ENCODE results near the gene TUBB4A. TPM values are rescaled to one million over a fixed set of nuclear protein-coding genes. Genes with fewer than 3 reads are reported as not detected.

Gene TUBB4A
- total RNA-seq, 2 donors from 2014 or later: 3.0 to 3.4 TPM

GRCh38 chr19:6448045-6448444 lies 54.1 kb downstream of the TUBB4A start:
- no peak for ATAC-seq
- H3K27me3 ChIP-seq: no peaks in the 10 kb centered on the region
- no peak overlapping the region for H3K27ac ChIP-seq
- intact Hi-C loops (cut with DNase I): no loop called here
- no peaks in the 10 kb centered on the region for H3K36me3 ChIP-seq (replicated peaks in 1 of 2; ENCODE audit: insufficient read depth in 1 of 2, low read depth in 2 of 2)
- 89 to 91% methylated on average over 3 of the region's 3 CpGs for WGBS, 2 donors
- no peaks in the 10 kb centered on the region for H3K4me1 ChIP-seq
- TF ChIP-seq, protein P1, sequence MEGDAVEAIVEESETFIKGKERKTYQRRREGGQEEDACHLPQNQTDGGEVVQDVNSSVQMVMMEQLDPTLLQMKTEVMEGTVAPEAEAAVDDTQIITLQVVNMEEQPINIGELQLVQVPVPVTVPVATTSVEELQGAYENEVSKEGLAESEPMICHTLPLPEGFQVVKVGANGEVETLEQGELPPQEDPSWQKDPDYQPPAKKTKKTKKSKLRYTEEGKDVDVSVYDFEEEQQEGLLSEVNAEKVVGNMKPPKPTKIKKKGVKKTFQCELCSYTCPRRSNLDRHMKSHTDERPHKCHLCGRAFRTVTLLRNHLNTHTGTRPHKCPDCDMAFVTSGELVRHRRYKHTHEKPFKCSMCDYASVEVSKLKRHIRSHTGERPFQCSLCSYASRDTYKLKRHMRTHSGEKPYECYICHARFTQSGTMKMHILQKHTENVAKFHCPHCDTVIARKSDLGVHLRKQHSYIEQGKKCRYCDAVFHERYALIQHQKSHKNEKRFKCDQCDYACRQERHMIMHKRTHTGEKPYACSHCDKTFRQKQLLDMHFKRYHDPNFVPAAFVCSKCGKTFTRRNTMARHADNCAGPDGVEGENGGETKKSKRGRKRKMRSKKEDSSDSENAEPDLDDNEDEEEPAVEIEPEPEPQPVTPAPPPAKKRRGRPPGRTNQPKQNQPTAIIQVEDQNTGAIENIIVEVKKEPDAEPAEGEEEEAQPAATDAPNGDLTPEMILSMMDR (IDR thresholded peaks at IDR 0.05): no peak
- DNase-seq: no peak
- H3K4me3 ChIP-seq: no peak overlapping the region
- H3K9me3 ChIP-seq: no peaks in the 10 kb centered on the region

- TF ChIP-seq, protein P1 (IDR thresholded peaks at IDR 0.05): no peak
- no peak for TF ChIP-seq POLR2A (IDR thresholded peaks at IDR 0.05)
- H3K4me1 ChIP-seq: no peaks in the 10 kb centered on the region
- DNase-seq (no peak), ATAC-seq (no peak)
- intact Hi-C loops (cut with DNase I): no loop called here
- WGBS, 2 donors: 94 to 95% methylated on average over 3 of the region's 3 CpGs
- no peaks in the 10 kb centered on the region for H3K9me3 ChIP-seq
- H3K36me3 ChIP-seq (replicated peaks in 1 of 2; ENCODE audit: insufficient read depth in 1 of 2, low read depth in 2 of 2): no peaks in the 10 kb centered on the region
- no peaks in the 10 kb centered on the region for H3K27me3 ChIP-seq
- no peak overlapping the region for H3K4me3 ChIP-seq
- no peak overlapping the region for H3K27ac ChIP-seq
These were observed 55.7 kb downstream of the TUBB4A start for GRCh38 chr19:6446452-6446851.

Small RNA genes lying within 50 kb of the gene (small RNA-seq; reads per million reads assigned to genes)
- gene AC010503.2: not detected

Other genes with a start within 250 kb of the TUBB4A start
- gene MLLT1, start 222.3 kb downstream of the TUBB4A start, total RNA-seq: 10 to 100 TPM; 16.3 to 23.7 TPM
- gene ACER1, start 168.7 kb downstream of the TUBB4A start, total RNA-seq: not detected
- gene CLPP, start 140.8 kb downstream of the TUBB4A start, total RNA-seq: 10 to 100 TPM; 32.3 to 62.8 TPM
- 10 to 100 TPM; 41.2 to 64.6 TPM for gene ALKBH7, start 129.5 kb downstream of the TUBB4A start, total RNA-seq
- 1 to 10 TPM in 1 of 2 donors, under 1 TPM in 1; 0.52 to 8.6 TPM for gene PSPN, start 126.4 kb downstream of the TUBB4A start, total RNA-seq
- gene GTF2F1, start 109.1 kb downstream of the TUBB4A start, total RNA-seq: 10 to 100 TPM; 37.4 to 51.1 TPM
- 10 to 100 TPM; 54.0 to 83.4 TPM for gene KHSRP, start 77.5 kb downstream of the TUBB4A start, total RNA-seq
- gene SLC25A41, start 68.5 kb downstream of the TUBB4A start, total RNA-seq: not detected
- 10 to 100 TPM; 11.5 to 49.3 TPM for gene SLC25A23, start 42.5 kb downstream of the TUBB4A start, total RNA-seq
- gene CRB3, start 38.0 kb downstream of the TUBB4A start, total RNA-seq: 10 to 100 TPM; 35.8 to 37.6 TPM
- 1 to 10 TPM; 1.0 to 1.3 TPM for gene DENND1C, start 20.5 kb downstream of the TUBB4A start, total RNA-seq
- 1 to 10 TPM in 1 of 2 donors, not detected in 1; 2.6 TPM for gene TNFSF9, start 28.7 kb upstream of the TUBB4A start, total RNA-seq
- gene CD70, start 88.8 kb upstream of the TUBB4A start, total RNA-seq: not detected
- 1 to 10 TPM in 1 of 2 donors, under 1 TPM in 1; 0.26 to 4.3 TPM for gene TNFSF14, start 167.9 kb upstream of the TUBB4A start, total RNA-seq
- gene C3, start 218.3 kb upstream of the TUBB4A start, total RNA-seq: 100 to 1,000 TPM; 320 to 382 TPM
- gene GPR108, start 235.3 kb upstream of the TUBB4A start, total RNA-seq: 10 to 100 TPM; 68.2 to 75.8 TPM
- gene TRIP10, start 237.4 kb upstream of the TUBB4A start, total RNA-seq: 10 to 100 TPM; 23.1 to 31.9 TPM